Endothelial cell (in vitro differentiated cells): ENCODE measurements around the gene TPM3. TPM values are rescaled to one million over a fixed set of nuclear protein-coding genes. Genes with fewer than 3 reads are reported as not detected.

Source experiments
- DNase-seq: peaks from one replicate; pipeline ENCODE4 v3.0.0; 2021; ENCODE audit warnings: low spot score
- H3K27ac Mint-ChIP-seq: one replicate; pipeline ENCODE4 v1.8.0; 2021; ENCODE audit warnings: mixed read lengths, inconsistent platforms; ENCODE audit not compliant: unreplicated experiment
- H3K27me3 Mint-ChIP-seq: one replicate; pipeline ENCODE4 v1.8.0; 2021; ENCODE audit warnings: mild to moderate bottlenecking, moderate library complexity, mixed read lengths, inconsistent platforms; ENCODE audit not compliant: unreplicated experiment
- H3K36me3 Mint-ChIP-seq: one replicate; pipeline ENCODE4 v1.8.0; 2021; ENCODE audit warnings: mild to moderate bottlenecking, low read depth, mixed read lengths, inconsistent platforms; ENCODE audit not compliant: unreplicated experiment
- H3K4me1 Mint-ChIP-seq: one replicate; pipeline ENCODE4 v1.8.0; 2021; ENCODE audit warnings: mild to moderate bottlenecking, mixed read lengths, inconsistent platforms; ENCODE audit not compliant: unreplicated experiment
- H3K4me3 Mint-ChIP-seq: one replicate; pipeline ENCODE4 v1.8.0; 2021; ENCODE audit warnings: mild to moderate bottlenecking, mixed read lengths, inconsistent platforms; ENCODE audit not compliant: unreplicated experiment
- H3K9me3 Mint-ChIP-seq: one replicate; pipeline ENCODE4 v1.8.0; 2021; ENCODE audit warnings: mixed read lengths, inconsistent platforms; ENCODE audit not compliant: unreplicated experiment
- CTCF ChIP-seq: fragments of 200-600 bp; sonication (generic); IDR thresholded peaks from one replicate; pipeline ENCODE4 v1.5.0; 2021; ENCODE audit warnings: antibody characterized with exemption; ENCODE audit not compliant: unreplicated experiment
- total RNA-seq: library from RNA; stranded (reverse); fragmentation: NEBNext Ultra II Directional; extraction: Animal tissue kit (Norgen Biotek cat#: 25700); gene quantifications from one replicate; pipeline ENCODE4 v1.2.1, GENCODE V29; 2021; ENCODE audit not compliant: unreplicated experiment

Gene TPM3
- total RNA-seq, 1 donor from 2014 or later: 689 TPM

GRCh38 chr1:154219541-154219940 lies 27.6 kb upstream of the TPM3 start:
- Mint-ChIP-seq H3K4me3 (peak overlapping the region; percentile 99), H3K27me3 (peaks cover 15% of the 10 kb centered on the region), H3K9me3 (no peaks in the 10 kb centered on the region), H3K27ac (peak overlapping the region; percentile 99), H3K4me1 (peaks cover 36% of the 10 kb centered on the region), H3K36me3 (peaks cover 15% of the 10 kb centered on the region)
- DNase-seq: no peak
- no peak for TF ChIP-seq CTCF

DNA sequence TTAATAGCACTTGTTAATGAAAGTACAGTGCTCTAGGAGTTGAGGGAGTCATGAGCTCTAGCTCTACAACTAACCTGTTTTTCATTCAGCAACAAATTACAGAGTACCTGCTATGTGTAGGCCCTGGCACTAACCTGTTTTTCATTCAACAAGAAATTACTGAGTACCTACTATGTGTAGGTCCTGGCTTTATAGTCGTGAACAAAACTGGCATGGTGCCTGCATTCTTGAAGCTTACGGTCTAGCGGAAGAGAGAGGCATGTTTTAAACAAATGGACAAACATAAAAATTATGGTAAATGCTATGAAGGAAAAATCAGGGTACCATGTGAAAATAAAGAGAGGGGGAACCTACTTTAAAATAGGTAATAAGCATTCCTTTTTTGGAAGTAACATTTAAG lies 26.6 kb upstream of the TPM3 start:
- peaks cover 34% of the 10 kb centered on the region for H3K4me1 Mint-ChIP-seq
- no peak for TF ChIP-seq CTCF
- DNase-seq: no peak
- peaks cover 15% of the 10 kb centered on the region for H3K27me3 Mint-ChIP-seq
- peak overlapping the region; percentile 99 for H3K4me3 Mint-ChIP-seq
- H3K9me3 Mint-ChIP-seq: no peaks in the 10 kb centered on the region
- H3K36me3 Mint-ChIP-seq: peaks cover 20% of the 10 kb centered on the region
- H3K27ac Mint-ChIP-seq: peak overlapping the region; percentile 74

- H3K9me3 Mint-ChIP-seq: no peaks in the 10 kb centered on the region
- no peak for DNase-seq
- H3K36me3 Mint-ChIP-seq: peaks cover 30% of the 10 kb centered on the region
- H3K4me1 Mint-ChIP-seq: peaks cover 2% of the 10 kb centered on the region
- H3K4me3 Mint-ChIP-seq: no peak overlapping the region
- no peak for TF ChIP-seq CTCF
- H3K27me3 Mint-ChIP-seq: no peaks in the 10 kb centered on the region
- H3K27ac Mint-ChIP-seq: no peak overlapping the region
These were observed 21.4 kb upstream of the TPM3 start for GRCh38 chr1:154213274-154213673.

DNA sequence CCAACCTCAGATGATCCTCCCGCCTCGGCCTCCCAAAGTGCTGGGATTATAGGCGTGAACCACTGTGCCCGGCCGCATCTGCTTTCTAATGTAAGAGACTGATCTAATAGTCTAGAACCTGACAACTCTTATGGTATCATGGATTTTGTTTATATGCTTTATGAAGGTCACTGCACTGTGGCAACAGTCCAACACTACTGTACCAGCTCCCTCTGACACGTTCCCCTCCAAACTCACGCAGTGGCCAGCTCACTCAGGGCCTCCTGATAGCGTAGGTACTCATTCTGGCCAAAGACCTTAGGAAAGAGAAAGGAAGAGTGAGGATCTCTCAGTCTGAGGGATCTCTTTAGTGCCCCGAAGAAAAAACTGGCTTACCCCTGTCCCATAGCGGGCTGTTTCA lies 20.2 kb upstream of the TPM3 start:
- no peak for TF ChIP-seq CTCF
- DNase-seq: no peak
- peaks cover 33% of the 10 kb centered on the region for H3K36me3 Mint-ChIP-seq
- H3K9me3 Mint-ChIP-seq: no peaks in the 10 kb centered on the region
- peak overlapping the region; percentile 65 for H3K4me3 Mint-ChIP-seq
- H3K4me1 Mint-ChIP-seq: no peaks in the 10 kb centered on the region
- no peak overlapping the region for H3K27ac Mint-ChIP-seq
- H3K27me3 Mint-ChIP-seq: no peaks in the 10 kb centered on the region

GRCh38 chr1:154208677-154209388 lies 16.9 kb upstream of the TPM3 start:
- no peak overlapping the region for H3K27ac Mint-ChIP-seq
- peaks cover 5% of the 10 kb centered on the region for H3K27me3 Mint-ChIP-seq
- H3K9me3 Mint-ChIP-seq: no peaks in the 10 kb centered on the region
- H3K36me3 Mint-ChIP-seq: peaks cover 41% of the 10 kb centered on the region
- TF ChIP-seq CTCF: no peak
- peak overlapping the region; percentile 37 for H3K4me3 Mint-ChIP-seq
- no peak for DNase-seq
- H3K4me1 Mint-ChIP-seq: no peaks in the 10 kb centered on the region
